Muscle of back (tissue), 13 donors: ENCODE data around the gene ARHGEF25. TPM values are rescaled to one million over a fixed set of nuclear protein-coding genes. Genes with fewer than 3 reads are reported as not detected.
"Not testable (repeated sequence)": the region's sequence is repeated elsewhere in the genome, so short reads cannot be mapped to it uniquely, and the experiment has no call there.

Experiments used
- DNase-seq, 3 donors: peaks; one replicate each; pipeline versions ENCODE4 v3.0.0 to v3.0.0-alpha.2; 2013
- long read RNA-seq, 9 donors: transcript quantifications; one replicate each; lab custom pipeline, GENCODE V29; 2026
- polyA plus RNA-seq, 10 donors: library from polyadenylated mRNA; unstranded; fragments of 120-200 nt; gene quantifications; one replicate each; pipeline ENCODE4 v1.2.1, GENCODE V29; 2013; ENCODE audit not compliant: insufficient read length in 10 of 10

Gene ARHGEF25
- 10 to 100 TPM; 30.5 to 47.9 (median 37.8) TPM for polyA plus RNA-seq
- long read RNA-seq, donor 1, partial matches to known transcripts = 0 of 5 reads
- long read RNA-seq, donor 1, other reads (novel, unspliced or antisense) = 0 of 5 reads
- long read RNA-seq, donor 2, partial matches to known transcripts = 0 of 2 reads
- long read RNA-seq, donor 2, other reads (novel, unspliced or antisense) = 0 of 2 reads
- long read RNA-seq, donor 3 = 0 reads
- long read RNA-seq, donor 4, partial matches to known transcripts = 0 of 1 reads
- long read RNA-seq, donor 4, other reads (novel, unspliced or antisense) = 0 of 1 reads
- long read RNA-seq, donor 5 = 0 reads
- long read RNA-seq, donor 6 = 0 reads
- long read RNA-seq, donor 7, partial matches to known transcripts = 0 of 4 reads
- long read RNA-seq, donor 7, other reads (novel, unspliced or antisense) = 0 of 4 reads
- long read RNA-seq, donor 8, partial matches to known transcripts = 0 of 1 reads
- long read RNA-seq, donor 8, other reads (novel, unspliced or antisense) = 0 of 1 reads
- long read RNA-seq, donor 9 = 0 reads

- DNase-seq = peak; percentile 83 to 97 (median 95)
Measured at GRCh38 chr12:57611108-57611826, at the start of gene ARHGEF25. Gene ARHGEF25 (plus strand): TSS chr12:57611435. CDS start chr12:57611895, 460 bp downstream.

GRCh38 chr12:57563358-57563757, 47.9 kb upstream of the ARHGEF25 start:
- no peak for DNase-seq

DNA sequence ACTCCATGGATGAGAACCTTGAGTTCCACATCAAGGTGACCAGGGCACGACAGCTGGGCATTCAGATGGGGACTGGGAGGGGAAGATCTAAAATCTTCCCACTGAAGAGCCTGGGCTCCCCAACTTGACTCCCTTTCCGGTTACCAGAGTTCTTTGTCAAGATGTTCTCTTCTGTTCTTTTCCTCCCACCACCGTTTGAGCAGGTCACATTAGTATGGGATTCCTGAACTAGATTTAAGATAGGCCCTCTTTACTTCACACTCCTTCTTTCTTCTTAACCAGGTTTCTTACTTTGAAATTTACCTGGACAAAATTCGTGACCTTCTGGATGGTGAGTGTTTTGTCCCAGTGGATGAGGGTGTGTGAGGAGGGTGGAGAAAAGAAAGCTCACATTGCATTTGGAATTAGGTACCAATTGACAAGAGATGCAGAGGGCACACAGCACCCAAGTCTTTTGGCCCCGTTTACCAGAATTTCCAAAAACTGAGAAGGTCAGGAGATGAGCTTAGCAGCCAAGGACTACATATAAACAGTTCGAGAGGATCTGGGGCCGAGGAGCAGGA, 47.0 kb upstream of the ARHGEF25 start:
- DNase-seq = no peak

DNA sequence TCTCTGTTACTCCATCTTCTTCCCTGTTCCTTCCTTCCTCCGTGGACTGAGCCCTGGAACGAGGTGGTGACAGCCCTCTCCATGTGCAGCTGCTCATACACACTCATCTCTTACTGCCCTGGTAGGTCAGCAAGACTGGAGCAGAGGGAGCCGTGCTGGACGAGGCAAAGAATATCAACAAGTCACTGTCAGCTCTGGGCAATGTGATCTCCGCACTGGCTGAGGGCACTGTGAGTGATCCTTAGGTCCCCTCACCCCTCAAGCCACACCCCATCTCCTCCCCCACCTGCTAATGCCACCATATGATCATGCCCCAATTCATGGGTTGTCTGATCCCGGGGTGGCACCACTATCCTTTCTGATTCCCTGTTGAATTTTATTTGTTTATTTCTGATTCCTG, 42.4 kb upstream of the ARHGEF25 start:
- no peak for DNase-seq

GRCh38 chr12:57569858-57570257, 41.4 kb upstream of the ARHGEF25 start:
- no peak for DNase-seq

- not testable (repeated sequence) for DNase-seq
Measured at GRCh38 chr12:57570438-57570837, 40.8 kb upstream of the ARHGEF25 start.

DNA sequence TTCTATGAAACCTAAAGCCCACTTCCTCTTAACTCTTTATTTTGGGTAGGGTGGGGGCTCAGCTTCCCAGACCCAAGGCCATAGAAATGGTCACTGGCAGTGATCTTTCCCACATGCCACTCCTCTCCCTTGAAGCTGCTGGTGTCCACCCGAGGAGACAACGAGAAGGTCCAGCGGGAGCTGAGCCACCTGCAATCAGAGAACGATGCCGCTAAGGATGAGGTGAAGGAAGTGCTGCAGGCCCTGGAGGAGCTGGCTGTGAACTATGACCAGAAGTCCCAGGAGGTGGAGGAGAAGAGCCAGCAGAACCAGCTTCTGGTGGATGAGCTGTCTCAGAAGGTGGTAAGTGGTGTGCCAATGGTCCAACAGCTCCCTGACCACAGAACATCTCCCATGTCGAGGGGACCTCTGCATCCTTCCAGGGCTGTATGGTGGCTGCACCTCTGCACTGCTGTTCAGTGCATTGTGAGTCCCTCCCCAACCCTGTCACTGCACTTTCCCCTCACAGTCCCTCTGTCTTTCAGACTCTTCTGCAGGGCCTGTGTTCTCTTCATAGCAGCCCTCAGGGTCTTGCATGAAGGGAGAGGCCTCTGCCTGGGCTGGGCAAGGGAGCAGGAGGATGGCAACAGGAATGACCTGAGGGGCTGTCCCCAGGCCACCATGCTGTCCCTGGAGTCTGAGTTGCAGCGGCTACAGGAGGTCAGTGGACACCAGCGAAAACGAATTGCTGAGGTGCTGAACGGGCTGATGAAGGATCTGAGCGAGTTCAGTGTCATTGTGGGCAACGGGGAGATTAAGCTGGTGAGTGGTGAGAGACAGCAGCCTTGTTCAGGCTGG, 39.1 kb upstream of the ARHGEF25 start:
- no peak for DNase-seq

GRCh38 chr12:57574795-57575194, 36.4 kb upstream of the ARHGEF25 start:
- no peak for DNase-seq

- DNase-seq = no peak
Measured at GRCh38 chr12:57575771-57576612, 35.2 kb upstream of the ARHGEF25 start.

DNA sequence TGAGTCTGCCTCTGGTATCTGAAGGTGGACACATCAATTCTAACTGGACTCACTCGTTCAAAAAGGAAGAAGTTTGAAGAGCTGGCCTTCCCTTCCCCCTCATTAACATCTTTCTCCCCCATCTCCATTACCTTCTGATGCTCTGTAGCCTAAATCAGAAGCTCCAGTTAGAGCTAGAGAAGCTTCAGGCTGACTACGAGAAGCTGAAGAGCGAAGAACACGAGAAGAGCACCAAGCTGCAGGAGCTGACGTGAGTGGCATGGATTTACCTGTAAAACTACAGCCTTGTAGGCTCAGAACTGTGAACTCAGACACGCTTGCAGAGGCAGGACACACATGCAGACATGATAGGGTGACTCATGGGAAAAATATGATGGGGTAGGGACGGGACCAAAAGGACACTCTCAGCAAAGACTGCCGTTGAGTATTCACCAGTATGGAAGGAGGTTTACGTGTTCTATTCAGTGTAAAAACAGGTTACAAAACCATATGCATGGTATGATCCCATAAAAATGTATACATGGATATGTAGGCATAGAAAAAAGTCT, 34.5 kb upstream of the ARHGEF25 start:
- no peak for DNase-seq

DNA sequence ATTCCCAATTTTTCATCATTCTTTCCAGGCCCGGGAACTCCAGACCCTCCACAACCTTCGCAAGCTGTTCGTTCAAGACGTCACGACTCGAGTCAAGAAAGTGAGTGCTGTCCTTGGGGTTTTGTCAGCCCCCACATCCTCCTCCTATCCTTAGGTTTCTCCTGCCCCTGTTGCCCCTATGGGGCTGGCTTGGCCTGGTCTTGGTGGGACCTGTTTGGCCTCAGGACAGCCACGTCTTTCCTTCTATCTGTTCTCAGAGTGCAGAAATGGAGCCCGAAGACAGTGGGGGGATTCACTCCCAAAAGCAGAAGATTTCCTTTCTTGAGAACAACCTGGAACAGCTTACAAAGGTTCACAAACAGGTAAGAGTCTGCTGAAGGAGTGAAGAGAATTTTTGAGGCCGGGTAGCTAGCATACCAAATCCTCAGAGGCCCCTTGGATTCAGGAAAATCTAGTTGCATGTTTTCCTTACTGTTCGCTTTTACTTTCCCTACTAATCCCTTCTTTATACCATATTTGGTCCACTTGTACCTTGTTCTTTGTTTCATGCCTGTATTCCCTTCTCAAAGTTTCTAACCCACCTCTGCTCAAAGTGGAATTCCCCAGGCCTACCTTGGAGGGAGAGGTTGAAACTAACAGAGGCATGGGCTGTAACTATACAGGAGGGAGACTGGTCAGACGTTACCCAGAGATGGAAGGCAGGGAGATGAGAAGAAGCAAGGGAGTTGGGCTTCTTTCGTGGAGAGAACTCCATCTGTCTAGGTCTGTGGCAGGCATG, 33.1 kb upstream of the ARHGEF25 start:
- no peak for DNase-seq

DNA sequence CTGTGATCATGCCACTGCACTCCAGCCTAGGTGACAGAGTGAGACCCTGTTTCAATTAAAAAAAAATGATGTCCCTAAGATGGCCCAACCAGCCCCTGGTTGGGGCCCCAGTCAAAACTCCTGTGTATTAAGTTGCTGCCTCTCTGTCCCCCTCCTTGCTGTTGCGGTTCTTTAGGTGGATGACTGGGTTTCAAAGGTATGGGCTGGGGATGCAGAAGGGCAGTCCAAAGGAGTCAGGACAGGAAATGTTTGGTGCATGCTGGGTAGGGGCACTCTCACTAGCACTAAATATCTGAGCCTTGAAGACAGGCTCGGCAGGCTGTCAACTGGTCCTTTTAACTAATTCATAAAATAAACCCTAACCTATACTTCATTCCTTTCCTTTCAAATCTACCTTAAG, 32.2 kb upstream of the ARHGEF25 start:
- no peak for DNase-seq

GRCh38 chr12:57579677-57580465, 31.4 kb upstream of the ARHGEF25 start:
- no peak for DNase-seq

DNA sequence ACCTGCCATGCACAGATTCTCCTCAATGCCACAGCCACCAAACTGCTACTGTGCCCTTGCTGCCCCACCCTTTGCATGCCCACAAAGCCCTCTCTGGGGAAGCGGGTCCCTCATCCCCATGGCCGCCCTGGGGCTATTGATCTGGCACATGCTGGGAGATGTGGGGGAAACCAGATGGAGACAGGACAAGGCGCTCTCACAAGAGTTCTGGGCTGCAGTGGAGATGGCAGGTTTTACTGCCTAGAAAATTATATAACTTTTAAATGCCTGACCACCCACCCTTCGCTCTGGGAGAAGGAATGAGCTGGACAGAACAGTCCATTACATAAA, 30.8 kb upstream of the ARHGEF25 start:
- no peak for DNase-seq

- DNase-seq = no peak
Measured at GRCh38 chr12:57581802-57582201, 29.4 kb upstream of the ARHGEF25 start.

- DNase-seq = no peak
Measured at GRCh38 chr12:57582440-57582839, 28.8 kb upstream of the ARHGEF25 start.

DNA sequence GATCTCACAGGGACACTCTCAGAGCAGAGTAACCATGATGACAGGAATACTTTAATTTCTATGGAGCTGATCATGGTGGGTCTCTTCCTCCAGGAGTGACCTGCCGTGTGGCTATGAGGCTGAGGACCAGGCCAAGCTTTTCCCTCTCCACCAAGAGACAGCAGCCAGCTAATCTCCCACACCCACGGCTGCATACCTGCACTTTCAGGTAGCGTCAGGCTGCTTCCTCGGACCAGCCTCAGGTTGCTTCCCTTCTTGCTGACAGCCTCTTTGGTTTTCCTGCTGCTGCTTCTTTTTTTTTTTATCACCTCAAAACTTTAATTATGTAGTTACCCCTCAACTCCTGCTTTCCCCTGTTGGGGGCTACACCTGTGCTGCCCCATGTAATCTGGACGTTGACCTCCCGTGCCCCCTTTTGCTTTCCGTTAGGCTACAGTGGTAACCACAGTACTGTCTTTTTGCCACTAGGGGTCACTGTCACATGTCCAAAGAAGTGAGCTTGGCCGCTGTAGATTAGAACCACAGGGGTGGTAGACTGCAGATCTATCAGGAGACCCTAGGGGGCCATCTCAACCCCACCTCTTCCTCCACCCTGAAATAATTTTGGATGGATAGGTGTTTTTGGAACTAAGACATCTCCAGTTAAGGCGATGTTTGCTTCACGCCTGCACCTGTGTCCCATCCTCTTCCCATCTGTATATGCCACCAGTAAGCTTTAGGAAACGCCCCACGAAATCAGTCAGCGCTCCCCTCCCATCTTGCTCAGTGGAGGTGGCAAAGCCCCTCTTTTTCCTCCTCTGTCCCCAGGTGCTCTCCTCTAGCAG, 28.0 kb upstream of the ARHGEF25 start:
- peak; percentile 71 to 85 (median 81) for DNase-seq

DNA sequence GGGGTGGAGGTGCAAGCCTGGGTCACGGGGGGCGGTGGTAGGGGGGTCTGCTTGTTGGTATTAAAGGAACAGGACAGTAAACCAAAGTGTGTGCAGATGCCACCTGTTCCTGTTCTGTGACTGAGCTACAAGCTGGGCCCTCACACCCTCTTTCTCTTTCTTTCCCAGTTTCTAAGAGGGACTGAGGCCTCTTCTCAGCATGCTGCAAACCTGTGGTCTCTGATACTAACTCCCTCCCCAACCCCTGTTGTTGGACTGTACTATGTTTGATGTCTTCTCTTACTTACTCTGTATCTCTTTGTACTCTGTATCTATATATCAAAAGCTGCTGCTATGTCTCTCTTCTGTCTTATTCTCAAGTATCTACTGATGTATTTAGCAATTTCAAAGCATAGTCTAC, 27.2 kb upstream of the ARHGEF25 start:
- no peak for DNase-seq
